Endothelial cell (in vitro differentiated cells): ENCODE results near the gene REX1BD. TPM values are rescaled to one million over a fixed set of nuclear protein-coding genes. Genes with fewer than 3 reads are reported as not detected.

Source experiments
- DNase-seq: peaks from one replicate; pipeline ENCODE4 v3.0.0; 2021; ENCODE audit warnings: low spot score
- H3K27ac Mint-ChIP-seq: one replicate; pipeline ENCODE4 v1.8.0; 2021; ENCODE audit warnings: mixed read lengths, inconsistent platforms; ENCODE audit not compliant: unreplicated experiment
- H3K27me3 Mint-ChIP-seq: one replicate; pipeline ENCODE4 v1.8.0; 2021; ENCODE audit warnings: mild to moderate bottlenecking, moderate library complexity, mixed read lengths, inconsistent platforms; ENCODE audit not compliant: unreplicated experiment
- H3K36me3 Mint-ChIP-seq: one replicate; pipeline ENCODE4 v1.8.0; 2021; ENCODE audit warnings: mild to moderate bottlenecking, low read depth, mixed read lengths, inconsistent platforms; ENCODE audit not compliant: unreplicated experiment
- H3K4me1 Mint-ChIP-seq: one replicate; pipeline ENCODE4 v1.8.0; 2021; ENCODE audit warnings: mild to moderate bottlenecking, mixed read lengths, inconsistent platforms; ENCODE audit not compliant: unreplicated experiment
- H3K4me3 Mint-ChIP-seq: one replicate; pipeline ENCODE4 v1.8.0; 2021; ENCODE audit warnings: mild to moderate bottlenecking, mixed read lengths, inconsistent platforms; ENCODE audit not compliant: unreplicated experiment
- H3K9me3 Mint-ChIP-seq: one replicate; pipeline ENCODE4 v1.8.0; 2021; ENCODE audit warnings: mixed read lengths, inconsistent platforms; ENCODE audit not compliant: unreplicated experiment
- CTCF ChIP-seq: fragments of 200-600 bp; sonication (generic); IDR thresholded peaks from one replicate; pipeline ENCODE4 v1.5.0; 2021; ENCODE audit warnings: antibody characterized with exemption; ENCODE audit not compliant: unreplicated experiment
- total RNA-seq: library from RNA; stranded (reverse); fragmentation: NEBNext Ultra II Directional; extraction: Animal tissue kit (Norgen Biotek cat#: 25700); gene quantifications from one replicate; pipeline ENCODE4 v1.2.1, GENCODE V29; 2021; ENCODE audit not compliant: unreplicated experiment

REX1BD gene
- total RNA-seq, 1 donor from 2014 or later, result 88.8 TPM

GRCh38 chr19:18606281-18607225 is 18.0 kb downstream of the REX1BD start, which contains the start of gene CRLF1:
TSS of gene CRLF1 (minus strand) at chr19:18606799. CDS start at chr19:18606656, 143 bp downstream.
- peaks cover 7% of the 10 kb centered on the region for H3K36me3 Mint-ChIP-seq
- no peak within 1 kb of the TSS for H3K4me3 Mint-ChIP-seq
- TF ChIP-seq CTCF, result no peak
- peaks cover 16% of the 10 kb centered on the region for H3K4me1 Mint-ChIP-seq
- H3K27me3 Mint-ChIP-seq, result peaks cover 36% of the 10 kb centered on the region
- H3K27ac Mint-ChIP-seq, result no peak within 1 kb of the TSS
- H3K9me3 Mint-ChIP-seq, result no peaks in the 10 kb centered on the region
- no peak for DNase-seq

GRCh38 chr19:18607226-18608101 is 18.9 kb downstream of the REX1BD start:
- Mint-ChIP-seq H3K27ac (no peak overlapping the region), H3K4me1 (peaks cover 12% of the 10 kb centered on the region), H3K4me3 (no peak overlapping the region), H3K9me3 (no peaks in the 10 kb centered on the region), H3K27me3 (peaks cover 32% of the 10 kb centered on the region), H3K36me3 (peaks cover 7% of the 10 kb centered on the region)
- no peak for TF ChIP-seq CTCF
- DNase-seq, result no peak

GRCh38 chr19:18608102-18608804 is 19.7 kb downstream of the REX1BD start:
- H3K27me3 Mint-ChIP-seq, result peaks cover 26% of the 10 kb centered on the region
- TF ChIP-seq CTCF, result no peak
- peaks cover 10% of the 10 kb centered on the region for H3K4me1 Mint-ChIP-seq
- peak overlapping the region; percentile 77 for H3K4me3 Mint-ChIP-seq
- H3K36me3 Mint-ChIP-seq, result peaks cover 7% of the 10 kb centered on the region
- no peak for DNase-seq
- H3K27ac Mint-ChIP-seq, result no peak overlapping the region
- H3K9me3 Mint-ChIP-seq, result no peaks in the 10 kb centered on the region

- Mint-ChIP-seq H3K36me3 (peaks cover 7% of the 10 kb centered on the region), H3K4me1 (peaks cover 10% of the 10 kb centered on the region), H3K27me3 (peaks cover 27% of the 10 kb centered on the region)
These were observed 20.5 kb downstream of the REX1BD start for GRCh38 chr19:18608805-18609716.

More at GRCh38 chr19:18608805-18609716, 20.5 kb downstream of the REX1BD start:
- TF ChIP-seq CTCF, result no peak
- DNase-seq, result no peak
- peak overlapping the region; percentile 42 for H3K27ac Mint-ChIP-seq
- H3K4me3 Mint-ChIP-seq, result peak overlapping the region; percentile 77
- no peaks in the 10 kb centered on the region for H3K9me3 Mint-ChIP-seq
